A673 (cell line): ENCODE data around the gene LCMT1.

Experiments used
- EZH2 ChIP-seq: fragments of 200-600 bp; sonication (generic); IDR thresholded peaks from 2 replicates; pipeline ENCODE4 v1.6.1; 2017; ENCODE audit warnings: borderline replicate concordance, low read depth, mild to moderate bottlenecking, mixed read lengths, antibody characterized with exemption, low read length; ENCODE audit not compliant: poor library complexity, severe bottlenecking
- TF ChIP-seq, protein P1 (sequence below): fragments of 300-800, 200-600 bp; sonication (generic); conservative IDR thresholded peaks from 2 replicates; pipeline ENCODE4 v1.5.1; 2017; ENCODE audit warnings: low read depth, mild to moderate bottlenecking, antibody characterized with exemption, low read length, moderate library complexity, mixed read lengths

DNA sequence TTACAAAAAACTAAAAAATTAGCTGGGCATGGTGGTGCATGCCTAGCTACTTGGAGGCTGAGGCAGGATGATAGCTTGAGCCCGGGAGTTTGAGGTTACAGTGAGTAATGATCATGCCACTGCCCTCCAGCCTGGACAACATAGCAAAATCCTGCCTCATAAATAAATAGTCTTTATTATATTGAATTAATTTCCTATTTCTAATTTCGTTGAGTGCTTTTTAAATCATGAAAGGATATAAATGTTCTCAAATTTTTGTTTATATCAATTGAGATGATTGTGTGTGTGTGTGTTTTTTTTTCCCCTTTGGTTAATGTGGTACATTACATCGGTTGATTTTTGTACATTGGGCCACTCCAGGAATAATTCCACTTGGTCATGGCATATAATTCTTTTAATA lies 73.2 kb downstream of the LCMT1 start:
- TF ChIP-seq, protein P1, sequence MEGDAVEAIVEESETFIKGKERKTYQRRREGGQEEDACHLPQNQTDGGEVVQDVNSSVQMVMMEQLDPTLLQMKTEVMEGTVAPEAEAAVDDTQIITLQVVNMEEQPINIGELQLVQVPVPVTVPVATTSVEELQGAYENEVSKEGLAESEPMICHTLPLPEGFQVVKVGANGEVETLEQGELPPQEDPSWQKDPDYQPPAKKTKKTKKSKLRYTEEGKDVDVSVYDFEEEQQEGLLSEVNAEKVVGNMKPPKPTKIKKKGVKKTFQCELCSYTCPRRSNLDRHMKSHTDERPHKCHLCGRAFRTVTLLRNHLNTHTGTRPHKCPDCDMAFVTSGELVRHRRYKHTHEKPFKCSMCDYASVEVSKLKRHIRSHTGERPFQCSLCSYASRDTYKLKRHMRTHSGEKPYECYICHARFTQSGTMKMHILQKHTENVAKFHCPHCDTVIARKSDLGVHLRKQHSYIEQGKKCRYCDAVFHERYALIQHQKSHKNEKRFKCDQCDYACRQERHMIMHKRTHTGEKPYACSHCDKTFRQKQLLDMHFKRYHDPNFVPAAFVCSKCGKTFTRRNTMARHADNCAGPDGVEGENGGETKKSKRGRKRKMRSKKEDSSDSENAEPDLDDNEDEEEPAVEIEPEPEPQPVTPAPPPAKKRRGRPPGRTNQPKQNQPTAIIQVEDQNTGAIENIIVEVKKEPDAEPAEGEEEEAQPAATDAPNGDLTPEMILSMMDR: no peak
- no peak for TF ChIP-seq EZH2
